Erythroblast (primary cell): ENCODE results near the gene PSMB11.
"Not testable (repeated sequence)": the region's sequence is repeated elsewhere in the genome, so short reads cannot be mapped to it uniquely, and the experiment has no call there.

Experiments
- DNase-seq, 2 experiments: peaks; one replicate each; lab custom pipeline; 2025; lab: John Stamatoyannopoulos, UW
- GATA1 ChIP-seq: IDR thresholded peaks from 2 replicates; pipeline ENCODE4 v1.6.1; 2011; ENCODE audit warnings: low read depth, mild to moderate bottlenecking, control low read depth, low read length, moderate library complexity
- POLR2A ChIP-seq: IDR thresholded peaks from 2 replicates; pipeline ENCODE4 v1.6.1; 2011; ENCODE audit warnings: mild to moderate bottlenecking, low read length

Gene PSMB11

DNA sequence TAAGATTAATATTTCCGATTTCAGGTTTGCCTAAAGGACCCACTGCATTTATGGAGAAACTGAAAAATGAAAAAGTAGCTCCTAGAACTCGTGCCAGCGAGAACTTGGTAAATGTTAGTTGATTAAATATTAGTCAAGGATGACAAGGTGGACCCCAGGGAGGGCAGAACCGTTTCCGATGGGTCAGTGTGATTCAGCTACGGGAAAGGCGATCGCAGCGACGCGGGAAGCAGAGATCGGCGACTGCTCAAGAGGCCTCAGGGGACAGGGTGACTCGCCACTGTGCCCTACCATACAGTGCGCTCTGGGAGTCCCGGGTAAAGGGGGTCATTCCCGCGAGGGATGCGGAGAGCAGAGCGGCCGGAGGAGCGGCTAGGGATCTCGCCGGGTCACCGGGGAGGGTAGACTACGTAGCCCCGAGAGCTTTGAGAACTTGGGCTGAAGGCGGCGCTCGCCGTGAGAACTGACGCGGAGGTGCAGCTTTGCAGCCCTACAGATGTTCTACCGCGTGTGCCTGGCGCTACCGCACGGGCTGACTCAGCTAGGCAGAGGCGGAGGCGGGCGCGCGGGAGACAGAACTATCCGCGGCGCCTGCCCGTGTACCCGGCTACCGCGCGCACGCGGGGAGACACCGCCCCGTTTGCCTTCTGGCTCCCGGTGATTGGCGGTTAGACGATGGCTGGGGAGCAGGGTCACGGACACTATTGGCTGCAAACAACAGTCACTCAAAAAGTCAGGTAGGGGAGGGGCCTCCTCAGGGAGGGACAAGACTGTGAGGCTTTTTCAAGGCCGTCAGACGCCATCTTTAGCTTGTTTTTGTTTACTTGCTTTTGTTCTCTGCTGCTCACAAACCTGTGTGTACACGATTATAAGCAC is 35.2 kb upstream of the PSMB11 start:
- peak; percentile 99 for DNase-seq
- peak; percentile 98 for TF ChIP-seq POLR2A
- no peak for TF ChIP-seq GATA1

DNA sequence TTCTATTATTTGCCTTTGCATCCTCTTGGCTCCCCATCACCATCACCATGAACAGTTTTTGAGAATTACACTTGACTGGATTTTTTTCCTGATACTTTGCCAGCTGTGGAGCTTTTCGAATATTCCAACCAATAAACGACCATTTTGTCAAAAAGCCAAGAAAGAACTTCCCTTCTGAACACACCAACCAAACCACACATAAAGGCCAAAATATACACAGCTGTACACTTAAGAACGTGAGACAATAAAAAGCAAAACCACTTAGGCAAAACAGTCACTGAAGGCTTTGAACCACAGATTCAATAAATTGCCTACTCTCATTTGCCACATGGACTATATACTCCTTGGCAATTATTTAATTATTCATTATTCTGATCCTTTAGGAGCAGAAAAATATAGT is 33.2 kb upstream of the PSMB11 start:
- peak; percentile 10 to 33 for DNase-seq
- no peak for TF ChIP-seq GATA1
- no peak for TF ChIP-seq POLR2A

DNA sequence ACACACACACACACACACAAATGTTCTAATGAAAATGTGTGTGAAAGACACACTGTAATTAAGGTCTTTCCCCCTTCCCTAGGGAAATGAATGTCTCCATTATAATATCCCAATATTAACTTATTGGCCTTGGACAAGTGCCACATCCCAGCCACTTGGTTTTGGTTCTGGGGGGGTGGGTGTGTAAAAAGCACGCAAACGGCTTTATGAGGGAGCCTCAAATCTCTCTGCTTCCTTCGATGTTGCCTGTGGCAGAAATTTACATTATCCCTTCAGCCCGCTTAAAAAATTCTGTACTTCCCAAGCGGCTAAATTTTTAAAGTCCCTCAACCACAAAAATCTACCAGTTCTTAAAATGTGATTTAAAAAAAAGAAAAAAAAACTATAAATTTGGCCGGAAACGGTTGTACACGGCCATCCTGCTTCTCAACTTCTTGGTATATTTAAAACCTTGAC is 32.5 kb upstream of the PSMB11 start:
- no peak for TF ChIP-seq POLR2A
- TF ChIP-seq GATA1 = no peak
- DNase-seq = peak; percentile 54 to 59

DNA sequence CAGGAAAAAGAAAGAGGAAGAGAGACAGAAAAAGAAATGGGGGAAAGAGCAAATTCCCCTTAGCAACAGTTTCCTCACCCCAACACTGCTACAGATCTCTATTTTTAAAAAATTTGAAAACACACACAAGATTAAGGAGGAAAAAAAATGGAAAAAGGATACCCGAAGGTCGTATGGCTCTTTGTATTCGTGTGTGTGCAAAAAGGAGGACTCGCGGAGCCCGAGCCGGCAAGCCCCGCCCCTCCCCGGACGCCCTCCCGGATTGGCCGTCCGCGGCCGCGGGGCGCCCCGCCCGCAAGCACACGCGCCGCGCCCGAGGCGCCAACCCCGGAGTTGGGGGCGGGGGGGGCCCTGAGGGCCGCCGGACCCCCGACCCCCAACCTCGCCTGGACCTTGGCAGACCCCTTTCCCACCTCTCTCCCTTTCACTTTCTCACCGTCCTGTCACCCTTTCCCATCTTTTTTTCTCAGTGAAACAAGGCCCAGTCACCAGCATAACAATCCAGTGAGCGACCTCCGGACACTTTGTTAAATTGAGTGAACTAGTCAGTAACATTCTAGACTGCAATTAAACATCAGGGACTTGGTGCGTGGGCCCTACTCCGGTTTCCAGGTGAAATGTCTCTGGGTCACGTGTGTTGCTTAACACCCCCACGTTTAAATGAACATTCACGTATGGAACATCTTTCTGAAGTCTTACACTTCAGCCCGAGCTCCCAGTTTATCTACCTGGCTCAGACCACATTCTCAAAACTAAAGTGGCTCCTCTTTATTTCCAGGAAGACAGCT is 31.9 kb upstream of the PSMB11 start, which contains the start of gene C14orf93:
Gene C14orf93 (minus strand): TSS at position 205 of the 788 bp plus-strand sequence. CDS start 11,120 bp downstream, outside the sequence.
- DNase-seq = peak; percentile 85 to 87
- peak; percentile 66 for TF ChIP-seq POLR2A
- TF ChIP-seq GATA1 = no peak

DNA sequence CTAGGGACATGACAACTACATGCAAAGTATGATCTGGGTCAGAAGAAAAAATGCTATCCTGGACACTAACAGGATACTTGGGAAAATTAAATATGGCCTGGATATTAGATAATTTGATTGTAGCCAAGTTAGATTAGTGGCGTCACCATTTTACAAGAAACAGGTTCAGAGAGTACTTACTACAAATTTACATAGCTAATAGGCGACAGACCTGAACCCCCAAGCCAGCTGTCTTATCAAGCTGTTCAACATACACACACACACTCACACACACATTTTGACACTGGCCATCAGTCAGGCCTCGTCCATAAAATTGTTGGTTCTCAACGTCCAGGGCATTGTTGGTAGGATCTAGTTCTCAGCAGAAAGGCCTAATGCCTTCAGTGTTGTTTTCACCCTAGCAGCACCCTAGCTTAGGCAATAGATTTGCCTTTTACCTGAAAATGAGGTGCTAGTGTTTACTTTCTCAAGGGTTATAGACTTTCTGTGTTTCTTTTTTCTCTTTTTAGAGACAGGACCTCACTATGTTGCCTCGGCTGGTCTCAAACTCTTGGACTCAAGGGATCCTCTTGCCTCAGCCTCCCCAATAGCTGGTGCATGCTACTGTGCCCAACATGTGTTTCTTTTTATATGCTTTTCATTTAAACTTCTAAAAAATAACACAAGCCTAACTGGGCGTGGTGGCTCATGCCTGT is 28.8 kb upstream of the PSMB11 start:
- TF ChIP-seq GATA1 (no peak), POLR2A (no peak)
- no peak for DNase-seq

DNA sequence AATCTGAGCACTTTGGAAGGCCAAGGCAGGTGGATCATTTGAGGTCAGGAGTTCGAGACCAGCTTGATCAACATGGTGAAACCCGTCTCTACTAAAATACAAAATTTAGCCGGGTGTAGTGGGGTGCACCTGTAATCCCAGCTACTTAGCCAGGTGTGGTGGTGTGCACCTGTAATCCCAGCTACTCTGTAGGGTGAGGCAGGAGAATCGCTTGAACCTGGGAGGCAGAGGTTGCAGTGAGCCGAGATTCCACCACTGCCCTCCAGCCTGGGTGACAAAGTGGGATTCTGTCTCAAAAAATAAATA is 28.3 kb upstream of the PSMB11 start:
- DNase-seq = not testable (repeated sequence)

DNA sequence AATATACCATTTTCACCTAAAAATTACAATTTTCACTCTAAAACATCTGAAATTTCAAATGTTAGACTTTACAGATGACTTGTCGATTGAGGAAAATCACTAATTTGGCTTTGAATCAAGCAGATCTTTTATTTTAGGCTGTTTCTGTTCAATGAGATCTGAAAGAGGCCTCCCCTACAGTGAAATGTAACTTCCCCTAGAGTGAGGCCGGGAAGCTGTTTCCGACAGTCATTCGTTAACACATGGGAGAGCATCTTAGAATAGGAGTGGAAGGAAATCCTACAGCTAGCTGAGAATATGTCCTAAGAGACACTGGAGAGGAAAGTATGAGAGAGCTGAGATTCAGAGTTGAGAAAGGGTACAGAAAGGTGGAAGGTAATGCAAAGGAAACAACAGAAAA is 26.4 kb upstream of the PSMB11 start:
- no peak for TF ChIP-seq GATA1
- TF ChIP-seq POLR2A = no peak
- DNase-seq = no peak

DNA sequence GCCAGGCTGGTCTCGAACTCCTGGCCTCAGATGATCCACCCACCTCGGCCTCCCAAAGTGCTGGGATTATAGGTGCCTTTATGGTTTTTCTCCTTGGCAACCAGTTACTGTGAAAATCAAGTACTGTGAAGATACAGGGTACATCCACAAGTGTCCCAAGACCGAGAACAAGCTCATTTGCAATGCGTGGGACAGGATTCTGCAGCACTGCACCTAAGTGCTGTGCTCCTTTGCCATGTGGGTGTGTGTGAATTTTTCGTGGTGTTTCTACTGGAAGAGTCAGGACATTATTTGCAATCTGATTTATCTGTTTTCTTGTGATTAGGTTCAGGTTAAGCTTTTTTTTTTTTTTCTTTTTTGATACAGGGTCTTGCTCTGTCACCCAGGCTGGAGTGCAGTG is 24.9 kb upstream of the PSMB11 start:
- no peak for TF ChIP-seq POLR2A
- no peak for DNase-seq

DNA sequence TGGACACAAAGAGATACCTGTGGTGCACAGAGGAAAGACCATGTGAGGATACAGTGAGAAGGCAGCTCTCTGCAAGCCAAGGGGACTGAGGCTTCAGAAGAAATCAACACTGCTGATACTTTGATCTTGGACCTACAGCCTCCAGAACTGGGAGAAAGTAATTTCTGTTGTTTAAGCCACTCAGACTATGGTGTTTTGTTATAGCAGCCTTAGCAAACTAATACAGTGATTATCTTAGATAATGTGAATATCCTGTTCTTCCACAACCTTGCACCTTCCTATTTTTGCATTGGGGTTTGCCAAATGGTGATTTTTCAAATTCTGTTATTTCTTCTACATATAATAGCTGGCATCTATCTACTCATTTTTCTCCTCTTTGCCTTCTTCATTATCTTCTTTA is 23.9 kb upstream of the PSMB11 start:
- no peak for TF ChIP-seq GATA1
- TF ChIP-seq POLR2A = no peak
- no peak for DNase-seq

DNA sequence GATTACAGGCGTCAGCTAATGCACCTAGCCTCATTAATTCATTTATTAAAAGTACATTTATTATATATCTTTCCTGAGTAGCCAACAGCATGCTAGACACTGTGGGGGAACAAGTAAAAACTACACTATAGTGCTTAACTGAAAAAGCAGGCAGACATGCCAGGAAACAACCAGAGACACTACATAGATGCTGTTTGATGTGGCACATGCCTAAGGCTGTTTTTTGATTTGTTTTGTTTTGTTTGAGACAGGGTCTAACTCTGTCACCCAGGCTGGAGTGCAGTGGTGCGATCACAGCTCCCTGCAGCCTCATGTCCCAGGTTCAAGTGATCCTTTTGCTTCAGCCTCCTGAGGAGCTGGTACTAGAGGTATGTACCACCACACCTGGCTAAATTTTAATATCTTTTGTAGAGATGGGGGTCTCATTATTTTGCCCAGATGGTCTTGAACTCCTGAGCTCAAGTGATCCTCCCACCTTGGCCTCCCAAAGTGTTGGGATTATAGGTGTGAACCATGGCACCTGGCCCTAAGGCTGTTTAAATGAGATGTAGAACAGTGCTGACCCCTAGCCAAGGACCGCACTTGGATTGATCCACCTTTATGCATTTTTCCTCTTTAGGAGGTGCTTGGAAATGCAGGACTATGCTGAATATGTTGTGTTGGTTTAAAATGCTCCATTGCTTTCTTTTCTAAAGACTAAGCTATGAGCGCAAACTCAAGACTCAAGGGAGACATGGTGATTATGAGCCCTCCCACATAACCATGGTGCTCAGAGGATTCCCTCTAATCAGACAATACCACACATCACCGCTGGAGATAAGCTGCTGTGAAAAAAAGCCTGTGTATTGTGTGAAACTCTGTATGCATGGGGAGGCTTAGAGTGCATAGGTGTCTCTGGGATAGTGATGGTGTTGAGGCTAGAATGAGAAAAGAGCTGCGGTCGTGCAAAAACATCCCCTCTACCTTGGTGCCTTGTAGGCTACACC is 21.6 kb upstream of the PSMB11 start:
- TF ChIP-seq GATA1 (peak; percentile 48), POLR2A (no peak)
- DNase-seq = peak; percentile 63 to 86

DNA sequence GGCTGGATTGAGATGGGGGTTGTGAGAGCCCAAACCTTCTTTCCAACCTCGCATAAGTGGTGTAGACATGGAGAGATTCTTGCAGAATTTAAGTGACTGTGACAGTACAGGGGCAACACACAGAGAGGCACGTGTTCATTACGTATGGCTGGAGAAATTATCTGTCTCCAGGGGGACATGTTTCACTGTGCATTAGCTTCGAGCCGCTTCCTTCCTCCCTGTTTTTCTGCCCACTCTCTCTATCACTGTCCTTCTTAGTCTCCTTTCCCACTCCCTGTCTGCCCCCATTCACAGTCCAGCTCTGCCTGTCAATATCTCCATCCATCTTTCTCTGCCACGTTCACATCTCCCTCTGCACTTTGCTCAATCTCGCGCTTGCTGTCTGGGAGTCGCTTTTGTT is 20.6 kb upstream of the PSMB11 start:
- TF ChIP-seq GATA1 = no peak
- TF ChIP-seq POLR2A = no peak

DNA sequence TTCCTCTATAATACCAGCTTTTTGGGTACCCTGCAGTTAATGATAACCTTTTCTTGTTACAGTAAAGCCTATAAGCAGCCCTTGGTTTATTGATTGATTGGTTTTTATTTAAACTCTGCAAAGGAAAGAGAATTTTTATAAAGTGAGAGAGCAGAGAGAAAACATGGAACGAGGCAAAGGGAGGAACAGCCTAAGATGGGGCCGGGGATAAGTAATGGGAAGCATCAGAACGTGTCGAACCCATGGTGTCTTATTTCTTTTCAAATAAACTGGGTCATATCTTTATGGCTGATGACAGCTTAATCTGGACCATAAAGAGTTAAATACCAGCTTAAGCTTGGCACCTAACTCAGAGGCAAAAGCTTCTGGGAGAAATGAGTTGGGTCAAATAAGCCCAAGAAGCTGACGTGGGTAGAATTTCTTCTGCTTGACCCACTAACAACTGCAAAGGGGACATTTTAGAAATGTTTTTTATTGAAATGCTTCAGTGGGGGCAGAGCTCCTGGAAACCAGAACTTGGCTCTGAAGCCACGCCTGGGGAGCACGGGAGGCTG is 20.0 kb upstream of the PSMB11 start:
- TF ChIP-seq GATA1 (no peak), POLR2A (no peak)
- DNase-seq = no peak

More for the DNA sequence above, 20.6 kb upstream of the PSMB11 start:
- DNase-seq = no peak
